Hypothalamus (tissue), 51 donors: ENCODE results near the gene MARCKSL1.
A peak's percentile ranks its signal among the peaks of the same experiment; 100 is the strongest.
"Not testable (repeated sequence)": the region's sequence is repeated elsewhere in the genome, so short reads cannot be mapped to it uniquely, and the experiment has no call there.

Source experiments
- DNase-seq, 51 donors: peaks; one replicate each; lab custom pipeline; 2025; lab: John Stamatoyannopoulos, UW

Gene MARCKSL1

GRCh38 chr1:32334274-32334861 is 1.7 kb downstream of the MARCKSL1 start:
- DNase-seq = peak in 2 of 51 donors; percentile 26 to 53

DNA sequence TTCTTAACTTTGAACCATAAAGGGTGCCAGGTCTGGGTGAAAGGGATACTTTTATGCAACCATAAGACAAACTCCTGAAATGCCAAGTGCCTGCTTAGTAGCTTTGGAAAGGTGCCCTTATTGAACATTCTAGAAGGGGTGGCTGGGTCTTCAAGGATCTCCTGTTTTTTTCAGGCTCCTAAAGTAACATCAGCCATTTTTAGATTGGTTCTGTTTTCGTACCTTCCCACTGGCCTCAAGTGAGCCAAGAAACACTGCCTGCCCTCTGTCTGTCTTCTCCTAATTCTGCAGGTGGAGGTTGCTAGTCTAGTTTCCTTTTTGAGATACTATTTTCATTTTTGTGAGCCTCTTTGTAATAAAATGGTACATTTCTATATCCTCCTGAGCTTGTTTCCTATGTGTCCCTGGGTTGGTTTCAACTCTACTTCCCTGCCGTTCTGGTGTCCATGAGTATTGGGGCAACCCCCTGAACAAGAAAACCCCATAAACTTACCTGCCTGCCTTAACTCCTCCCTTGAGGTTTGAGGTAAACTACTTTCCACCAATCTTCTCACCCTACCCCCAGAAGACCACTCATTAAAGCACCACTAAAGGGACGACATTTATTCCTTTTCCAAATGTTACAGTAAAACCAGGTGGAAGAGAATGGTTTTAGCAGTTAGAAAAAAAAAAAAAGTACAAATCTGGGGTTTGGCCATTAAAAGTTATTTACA is 2.6 kb downstream of the MARCKSL1 start:
- DNase-seq = no peak

DNA sequence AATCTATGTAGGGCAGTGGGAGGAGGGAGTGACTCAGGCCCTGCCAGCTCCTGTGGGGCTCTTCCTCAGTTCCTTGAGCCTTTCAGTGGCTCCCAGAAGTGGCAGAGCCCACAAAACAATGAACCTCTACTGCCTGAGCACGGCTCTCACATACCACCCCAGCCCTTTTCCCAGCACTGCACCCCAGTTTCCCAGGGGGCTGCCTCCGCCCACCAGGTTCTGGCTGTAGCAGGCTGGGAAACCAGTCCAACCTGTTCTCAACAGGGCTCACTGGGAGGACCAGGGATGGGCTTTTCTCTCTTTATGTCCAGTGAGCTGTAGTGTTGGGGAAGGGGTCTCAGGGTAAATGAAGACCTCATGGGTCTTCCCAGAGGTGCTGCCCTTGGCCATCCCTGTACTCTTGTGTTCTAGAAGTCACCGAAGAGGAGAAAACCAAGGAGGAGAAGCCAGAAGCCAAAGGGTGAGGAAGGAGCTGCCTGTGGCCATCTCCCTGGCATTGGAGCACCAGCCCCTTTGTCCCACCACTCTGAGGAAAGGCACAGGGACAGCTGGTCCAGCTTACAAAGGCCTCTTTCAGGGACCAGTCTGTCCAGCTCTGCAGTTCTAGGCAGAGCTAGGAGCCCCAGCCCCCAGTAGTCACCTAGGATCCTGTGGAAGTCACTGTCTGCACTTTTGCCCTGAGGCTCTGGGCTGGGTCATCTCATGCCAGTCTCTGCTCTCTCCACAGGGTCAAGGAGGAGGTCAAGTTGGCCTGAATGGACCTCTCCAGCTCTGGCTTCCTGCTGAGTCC is 3.5 kb downstream of the MARCKSL1 start:
- peak in 21 of 51 donors; percentile 15 to 73 (median 35) for DNase-seq

DNA sequence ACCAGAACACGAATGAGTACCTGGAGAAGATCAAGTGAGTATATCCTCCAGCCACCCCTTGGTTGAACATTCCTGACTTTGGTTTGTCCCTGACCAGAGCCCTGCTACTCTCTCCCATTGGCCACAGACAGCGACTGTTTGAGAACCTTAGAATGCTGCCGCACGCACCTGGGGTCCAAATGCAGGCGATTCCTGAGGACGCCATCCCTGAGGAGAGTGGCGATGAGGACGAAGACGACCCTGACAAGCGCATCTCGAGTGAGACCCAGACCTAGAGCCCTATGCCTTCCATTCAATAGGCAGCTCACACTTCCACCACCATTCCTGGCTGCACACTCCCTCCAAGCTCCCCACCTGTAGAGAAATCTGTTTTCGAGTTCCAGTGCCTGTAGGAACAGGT is 4.5 kb downstream of the MARCKSL1 start:
- no peak for DNase-seq

DNA sequence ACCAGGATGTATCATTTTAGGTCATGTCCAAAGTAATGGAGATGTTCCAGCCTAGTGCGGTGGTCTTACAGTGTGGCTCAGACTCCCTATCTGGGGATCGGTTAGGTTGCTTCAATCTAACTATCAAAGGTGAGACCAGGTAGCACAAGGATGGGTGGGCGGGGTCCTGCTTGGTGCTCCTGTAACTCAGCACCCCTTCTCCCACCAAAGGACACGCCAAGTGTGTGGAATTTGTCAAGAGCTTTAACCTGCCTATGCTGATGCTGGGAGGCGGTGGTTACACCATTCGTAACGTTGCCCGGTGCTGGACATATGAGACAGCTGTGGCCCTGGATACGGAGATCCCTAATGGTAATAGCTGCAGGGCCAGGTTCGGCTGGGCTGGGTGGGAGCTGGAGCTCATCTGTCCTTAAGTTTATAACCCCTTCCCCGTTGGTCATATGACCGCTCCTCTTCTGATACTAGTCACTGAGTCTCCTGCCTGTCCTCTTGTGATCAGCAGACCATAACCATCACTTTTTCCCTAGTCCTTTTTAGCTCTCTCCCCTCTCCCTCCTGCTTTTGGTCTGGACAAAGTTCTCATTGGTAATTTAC is 5.4 kb downstream of the MARCKSL1 start:
- no peak for DNase-seq

DNA sequence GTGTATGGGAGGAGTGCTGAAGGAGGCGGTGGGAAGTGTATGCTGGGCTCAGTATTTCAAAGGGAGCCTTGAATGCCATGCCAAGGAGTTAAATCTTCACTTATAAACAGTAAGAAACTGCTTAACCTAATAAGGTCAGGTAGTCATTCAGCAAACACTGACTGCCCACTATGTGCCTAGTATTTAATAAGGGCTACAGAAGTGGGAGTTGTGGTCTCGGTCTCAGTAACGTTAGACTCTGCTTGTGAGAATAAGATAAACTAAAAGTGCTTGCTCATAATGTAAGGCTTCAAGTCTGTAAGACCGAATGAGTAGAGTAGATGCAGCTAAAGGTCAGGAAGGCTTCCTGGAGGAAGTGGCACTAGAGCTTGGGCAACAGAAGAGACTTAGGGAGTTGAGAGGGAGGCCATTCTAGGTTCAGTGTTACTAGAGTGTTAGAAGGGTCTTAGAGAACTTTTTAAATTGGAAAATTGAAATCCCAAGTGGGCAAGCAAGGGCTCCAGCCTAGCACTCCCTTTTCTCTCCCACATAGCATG is 6.0 kb downstream of the MARCKSL1 start:
- DNase-seq = no peak

DNA sequence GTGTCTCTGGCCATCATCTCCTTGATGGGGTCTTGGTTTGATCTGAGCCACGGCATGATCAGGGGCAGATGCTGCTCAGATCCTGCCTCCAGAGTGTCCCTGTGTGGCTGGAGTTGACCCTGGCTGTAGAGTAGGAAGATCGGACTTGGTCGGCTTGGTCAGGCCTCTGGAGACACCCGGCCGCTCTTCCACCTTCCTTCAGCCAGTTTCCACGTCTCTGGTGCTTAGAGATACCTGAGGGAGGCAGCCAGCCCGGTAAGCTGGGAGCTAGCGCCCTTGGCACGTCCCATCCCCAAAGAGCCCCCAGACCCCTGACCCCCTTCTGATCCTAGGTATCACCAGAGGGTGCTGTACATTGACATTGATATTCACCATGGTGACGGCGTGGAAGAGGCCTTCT is 8.8 kb downstream of the MARCKSL1 start:
- DNase-seq = no peak

- no peak for DNase-seq
Measured at GRCh38 chr1:32321712-32322291, 14.2 kb downstream of the MARCKSL1 start.

DNA sequence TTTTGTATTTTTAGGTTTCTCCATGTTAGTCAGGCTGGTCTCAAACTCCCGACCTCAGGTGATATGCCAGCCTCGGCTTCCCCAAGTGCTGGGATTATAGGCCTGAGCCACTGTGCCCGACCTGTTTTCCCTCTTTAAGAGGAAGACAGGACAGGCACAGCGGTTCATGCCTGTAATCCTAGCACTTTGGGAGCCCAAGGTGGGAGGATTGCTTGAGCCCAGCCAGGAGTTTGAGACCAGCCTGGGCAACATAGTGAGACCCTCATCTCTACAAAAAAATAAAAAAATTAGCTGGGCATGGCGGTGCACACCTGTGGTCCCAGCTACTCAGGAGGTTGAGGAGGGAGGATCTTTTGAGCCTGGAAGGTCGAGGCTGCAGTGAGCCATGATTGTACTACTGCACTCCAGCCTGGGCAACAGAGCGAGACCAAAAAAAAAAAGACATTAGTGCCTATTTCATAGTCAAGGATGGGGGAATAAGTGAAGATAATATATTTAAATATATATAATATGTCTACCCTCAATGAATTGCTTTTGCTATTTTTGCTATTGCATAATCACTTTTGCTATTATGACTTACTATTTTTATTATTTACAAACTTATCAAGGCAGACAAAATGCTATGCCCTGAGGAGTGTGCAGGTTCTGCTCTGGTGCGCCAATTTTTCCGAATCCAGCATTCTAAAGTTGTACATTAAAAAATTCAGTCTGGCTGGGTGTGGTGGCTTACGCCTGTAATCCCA is 17.7 kb downstream of the MARCKSL1 start:
- DNase-seq = no peak

DNA sequence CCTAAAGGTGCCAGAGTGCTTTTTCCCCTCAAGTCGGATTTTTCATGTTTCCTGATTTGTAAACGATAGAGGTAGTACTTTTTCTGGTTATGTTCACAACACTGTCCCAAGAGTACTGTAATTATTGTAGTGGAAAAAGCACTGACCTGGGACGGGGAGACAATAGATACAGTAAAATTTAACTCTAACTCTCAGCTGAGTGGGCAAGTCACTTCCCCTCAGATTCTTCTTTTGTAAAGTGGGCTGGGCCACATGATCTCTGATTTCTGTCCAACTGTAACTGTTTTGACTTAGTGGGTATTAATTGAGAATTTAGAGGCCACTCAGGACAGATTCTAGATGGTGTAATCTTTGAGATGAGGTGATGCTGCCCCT is 19.1 kb downstream of the MARCKSL1 start:
- DNase-seq = no peak

- DNase-seq = no peak
Measured at GRCh38 chr1:32311709-32312393, 24.2 kb downstream of the MARCKSL1 start.

DNA sequence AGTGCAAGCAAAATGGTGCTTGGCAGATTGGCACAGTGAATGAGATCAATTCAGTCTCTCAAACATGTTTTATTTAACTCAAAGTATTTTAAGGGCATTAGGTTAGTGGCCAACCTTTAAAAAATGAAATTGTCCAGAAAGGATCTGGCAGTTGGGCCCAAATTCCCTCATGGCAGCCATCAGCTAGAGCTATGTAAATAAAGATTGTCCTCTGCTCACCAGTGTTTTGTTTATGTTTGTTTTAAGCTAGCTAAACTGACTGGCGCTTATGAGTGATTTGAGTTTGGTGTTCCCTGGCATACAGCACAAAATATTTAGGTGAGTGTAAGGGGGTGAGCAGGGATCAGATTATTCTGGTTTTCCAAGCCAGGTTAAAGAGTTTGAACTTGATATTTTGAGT is 26.1 kb downstream of the MARCKSL1 start:
- DNase-seq = no peak

DNA sequence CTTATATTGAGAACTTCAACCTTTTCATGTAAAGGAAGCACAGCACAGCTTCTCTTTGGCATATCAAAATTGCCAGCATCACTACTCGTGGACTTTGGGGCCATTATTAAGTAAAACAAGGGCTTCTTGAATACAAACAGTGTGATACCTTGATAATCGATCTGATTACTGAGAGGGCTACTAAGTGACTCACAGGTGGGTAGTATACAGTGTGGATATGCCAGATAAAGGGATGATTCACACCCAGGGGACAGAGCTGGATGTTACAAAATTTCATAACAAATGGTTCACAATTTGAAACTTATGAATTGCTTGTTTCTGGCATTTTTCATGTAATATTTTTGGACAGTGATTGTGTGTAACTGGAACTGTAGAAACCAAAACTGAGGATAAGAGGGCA is 28.7 kb downstream of the MARCKSL1 start:
- no peak for DNase-seq

GRCh38 chr1:32305310-32305709 is 30.7 kb downstream of the MARCKSL1 start:
- DNase-seq = no peak

DNA sequence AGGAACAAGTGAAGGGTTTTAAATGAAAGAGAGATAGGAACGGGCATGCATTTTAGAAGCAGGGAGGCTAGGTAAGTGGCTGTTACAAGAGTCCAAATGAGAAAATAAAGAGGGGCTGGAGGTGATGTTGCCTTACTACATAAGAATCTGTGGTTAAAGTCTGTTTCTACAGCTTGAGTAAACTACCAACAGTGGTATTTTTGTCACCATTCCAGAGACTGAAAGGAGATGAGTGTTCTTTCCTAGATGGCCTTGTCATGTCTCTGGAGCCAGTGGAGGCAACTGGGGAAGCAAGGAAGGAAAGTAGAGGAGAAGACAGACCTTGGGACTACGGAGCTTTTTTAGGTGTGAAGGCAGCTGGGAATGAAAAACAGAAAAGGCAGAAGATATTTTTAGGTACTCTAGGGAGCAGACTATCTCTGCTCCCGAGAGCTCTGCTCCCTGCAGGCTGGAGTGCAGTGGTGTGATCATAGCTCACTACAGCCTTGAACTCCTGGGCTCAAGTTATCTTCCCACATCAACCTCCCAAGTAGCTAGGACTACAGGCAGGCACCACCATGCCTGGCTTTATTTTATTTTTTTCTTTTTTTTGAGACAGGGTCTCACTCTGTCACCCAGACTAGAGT is 31.9 kb downstream of the MARCKSL1 start:
- no peak for DNase-seq

- DNase-seq = no peak
Measured at GRCh38 chr1:32303358-32303757, 32.7 kb downstream of the MARCKSL1 start.

- DNase-seq = no peak
Measured at GRCh38 chr1:32299327-32299726, 36.7 kb downstream of the MARCKSL1 start.

GRCh38 chr1:32298211-32298610 is 37.8 kb downstream of the MARCKSL1 start:
- not testable (repeated sequence) for DNase-seq
